Liver (tissue), 9 donors: ENCODE measurements around the gene MAPT. TPM values are rescaled to one million over a fixed set of nuclear protein-coding genes. Genes with fewer than 3 reads are reported as not detected.

Experiments used
- DNase-seq: peaks from one replicate; pipeline ENCODE4 v3.0.0-alpha.2; 2017; ENCODE audit warnings: low spot score
- H3K27ac ChIP-seq, 2 donors: one replicate each; pipeline ENCODE4 v1.7.0; 2013; ENCODE audit warnings: inconsistent platforms in 2 of 2, low read length in 2 of 2, control low read depth in 1 of 2, low read depth in 1 of 2, mild to moderate bottlenecking in 1 of 2
- H3K27me3 ChIP-seq, 4 donors: one replicate each; pipeline versions ENCODE4 v1.6.1 to v1.7.0; 2013; ENCODE audit warnings: low read length in 3 of 4, inconsistent platforms in 1 of 4, mild to moderate bottlenecking in 1 of 4, moderate library complexity in 1 of 4; ENCODE audit not compliant: control insufficient read depth in 4 of 4, insufficient read depth in 4 of 4
- H3K36me3 ChIP-seq, 4 donors: one replicate each; pipeline versions ENCODE4 v1.6.1 to v1.7.0; 2013; ENCODE audit warnings: low read length in 3 of 4, mild to moderate bottlenecking in 3 of 4, low read depth in 1 of 4, moderate library complexity in 1 of 4; ENCODE audit not compliant: control insufficient read depth in 4 of 4, insufficient read depth in 3 of 4
- H3K4me1 ChIP-seq, 4 donors: one replicate each; pipeline versions ENCODE4 v1.6.1 to v1.7.0; 2013; ENCODE audit warnings: low read length in 3 of 4, mild to moderate bottlenecking in 3 of 4, moderate library complexity in 1 of 4; ENCODE audit not compliant: control insufficient read depth in 4 of 4, insufficient read depth in 4 of 4
- H3K4me3 ChIP-seq, 3 donors: one replicate each; pipeline versions ENCODE4 v1.6.1 to v1.7.0; 2013; ENCODE audit warnings: low read length in 3 of 3, control low read depth in 1 of 3, low read depth in 1 of 3, mild to moderate bottlenecking in 1 of 3
- H3K9ac ChIP-seq, 2 donors: one replicate each; pipeline ENCODE4 v1.7.0; 2013; ENCODE audit warnings: low read length in 2 of 2, mild to moderate bottlenecking in 2 of 2, moderate library complexity in 2 of 2, control low read depth in 1 of 2, low read depth in 1 of 2
- H3K9me3 ChIP-seq, 4 donors: one replicate each; pipeline versions ENCODE4 v1.6.1 to v1.7.0; 2013; ENCODE audit warnings: low read length in 3 of 4; ENCODE audit not compliant: control insufficient read depth in 4 of 4
- ATF3 ChIP-seq: IDR thresholded peaks from 2 replicates; pipeline ENCODE4 v1.6.1; 2016; ENCODE audit warnings: antibody characterized with exemption
- CTCF ChIP-seq: fragments of 150-350 bp; IDR thresholded peaks from 2 replicates; pipeline ENCODE4 v1.5.1; 2017; ENCODE audit warnings: improper control_type of control experiment, low read depth, low read length; ENCODE audit not compliant: missing input control
- EGR1 ChIP-seq, 2 donors: IDR thresholded peaks; 2 replicates each; pipeline ENCODE4 v1.6.1; 2016 to 2018; ENCODE audit warnings: antibody characterized with exemption in 2 of 2, low read depth in 2 of 2
- FOXA1 ChIP-seq: IDR thresholded peaks from 2 replicates; pipeline ENCODE4 v1.6.1; 2016; ENCODE audit warnings: antibody characterized with exemption
- GABPA ChIP-seq, 2 donors: IDR thresholded peaks in 1 of 2; conservative IDR thresholded peaks in 1 of 2; 2 replicates each; pipeline ENCODE4 v1.6.1; 2016; ENCODE audit warnings: antibody characterized with exemption in 2 of 2, mild to moderate bottlenecking in 1 of 2, moderate library complexity in 1 of 2
- HNF4A ChIP-seq, 2 donors: conservative IDR thresholded peaks; 2 replicates each; pipeline ENCODE4 v1.6.1; 2016; ENCODE audit warnings: antibody characterized with exemption in 2 of 2, mild to moderate bottlenecking in 2 of 2
- JUND ChIP-seq, 2 donors: IDR thresholded peaks; 2 replicates each; pipeline ENCODE4 v1.6.1; 2016; ENCODE audit warnings: antibody characterized with exemption in 2 of 2
- MAX ChIP-seq: IDR thresholded peaks from 2 replicates; pipeline ENCODE4 v1.6.1; 2016; ENCODE audit warnings: antibody characterized with exemption
- NR2F2 ChIP-seq: IDR thresholded peaks from 2 replicates; pipeline ENCODE4 v1.6.1; 2016; ENCODE audit warnings: antibody characterized with exemption
- RAD21 ChIP-seq, 2 donors: IDR thresholded peaks; 2 replicates each; pipeline ENCODE4 v1.6.1; 2016; ENCODE audit warnings: antibody characterized with exemption in 2 of 2, mild to moderate bottlenecking in 2 of 2
- REST ChIP-seq: IDR thresholded peaks from 2 replicates; pipeline ENCODE4 v1.6.1; 2016; ENCODE audit warnings: antibody characterized with exemption, mild to moderate bottlenecking
- RXRA ChIP-seq, 2 donors: IDR thresholded peaks; 2 replicates each; pipeline ENCODE4 v1.6.1; 2017 to 2018; ENCODE audit warnings: antibody characterized with exemption in 2 of 2, mild to moderate bottlenecking in 1 of 2
- SP1 ChIP-seq: IDR thresholded peaks from 2 replicates; pipeline ENCODE4 v1.6.1; 2018; ENCODE audit warnings: antibody characterized with exemption, mild to moderate bottlenecking
- TAF1 ChIP-seq: conservative IDR thresholded peaks from 2 replicates; pipeline ENCODE4 v1.6.1; 2016; ENCODE audit warnings: antibody characterized with exemption, mild to moderate bottlenecking
- YY1 ChIP-seq: IDR thresholded peaks from 2 replicates; pipeline ENCODE4 v1.6.1; 2016; ENCODE audit warnings: antibody characterized with exemption, mild to moderate bottlenecking
- ZBTB33 ChIP-seq: IDR thresholded peaks from 2 replicates; pipeline ENCODE4 v1.6.1; 2016; ENCODE audit warnings: antibody characterized with exemption
- WGBS: extraction: QIAGEN DNeasy Blood & Tissue Kit; methylation state at CpG from one replicate; pipeline ENCODE4 v1.1.7; 2013; 5-methylcytosine and 5-hydroxymethylcytosine counted together
- polyA plus RNA-seq, 2 donors: library from polyadenylated mRNA; stranded (reverse) in 1 of 2; unstranded in 1 of 2; fragments of 200-250 nt in 1 of 2; fragments of >200 nt in 1 of 2; fragmentation: Nextera tagmentation in 1 of 2; extraction: Ambion mirVana in 1 of 2; gene quantifications; one replicate each; pipeline versions ENCODE4 v1.2.1 to v1.2.3, GENCODE V29; 2013 to 2015
- total RNA-seq, 2 donors: library from RNA; depleted of rRNA; stranded (reverse); fragments of >200 nt; gene quantifications; one replicate each; pipeline ENCODE4 v1.2.3, GENCODE V29; 2014
- donor health status: healthy.
- donor health status: healthy.
- donor health status: healthy.
- donor health status: healthy.
- donor health status: healthy.

MAPT gene
- total and polyA plus RNA-seq, 4 donors: 0.05 to 0.67 (median 0.27) TPM

- TF ChIP-seq REST: no peak
- no peak for TF ChIP-seq ZBTB33
- TF ChIP-seq GABPA (IDR thresholded peaks at IDR 0.05 in 1 of 2, conservative IDR thresholded peaks at IDR 0.05 in 1 of 2): no peak
- TF ChIP-seq RAD21 (IDR thresholded peaks at IDR 0.05): no peak
- no peak for TF ChIP-seq EGR1 (IDR thresholded peaks at IDR 0.05; ENCODE audit: low read depth in 2 of 2)
- TF ChIP-seq MAX: no peak
- no peak for TF ChIP-seq NR2F2
- TF ChIP-seq RXRA (IDR thresholded peaks at IDR 0.05): no peak
Observed at GRCh38 chr17:45940826-45941225, 46.5 kb downstream of the MAPT start (continued).

GRCh38 chr17:45941395-45941794, 47.0 kb downstream of the MAPT start:
- no peak for DNase-seq
- no peak overlapping the region for H3K4me3 ChIP-seq
- no peak for TF ChIP-seq ATF3
- TF ChIP-seq RXRA (IDR thresholded peaks at IDR 0.05): no peak
- TF ChIP-seq JUND (IDR thresholded peaks at IDR 0.05): no peak
- no peak for TF ChIP-seq NR2F2
- TF ChIP-seq FOXA1: no peak
- TF ChIP-seq ZBTB33: no peak
- TF ChIP-seq REST: no peak
- no peak for TF ChIP-seq RAD21 (IDR thresholded peaks at IDR 0.05)
- no peak for TF ChIP-seq GABPA (IDR thresholded peaks at IDR 0.05 in 1 of 2, conservative IDR thresholded peaks at IDR 0.05 in 1 of 2)
- no peak for TF ChIP-seq HNF4A (conservative IDR thresholded peaks at IDR 0.05)
- no peak for TF ChIP-seq CTCF
- no peak for TF ChIP-seq SP1
- no peak for TF ChIP-seq YY1
- no peak for TF ChIP-seq TAF1
- WGBS: 54% methylated on average over 2 of the region's 2 CpGs
- H3K9me3 ChIP-seq: no peaks in the 10 kb centered on the region
- peaks cover 5 to 42% (median 25%) of the 10 kb centered on the region in 4 donors for H3K4me1 ChIP-seq
- no peaks in the 10 kb centered on the region for H3K36me3 ChIP-seq
- H3K9ac ChIP-seq: peak overlapping the region in 1 of 2 donors; percentile 34
- H3K27ac ChIP-seq: peak overlapping the region; percentile 61 to 84
- no peaks in the 10 kb centered on the region for H3K27me3 ChIP-seq
